K562 (cell line): ENCODE measurements around the gene SYNPO2. TPM values are rescaled to one million over a fixed set of nuclear protein-coding genes. Genes with fewer than 3 reads are reported as not detected.

ENCODE experiments used
- CAMTA2 ChIP-seq: fragments of 250-450 bp; sonication (Bioruptor Pico); conservative IDR thresholded peaks from 2 replicates; pipeline ENCODE4 v1.5.1; 2022
- CBFA2T2 ChIP-seq: fragments of 450-650 bp; conservative IDR thresholded peaks from 2 replicates; pipeline ENCODE4 v1.6.1; 2017; ENCODE audit warnings: mild to moderate bottlenecking
- CHD1 ChIP-seq: fragments of 200-600 bp; sonication (generic); IDR thresholded peaks from one replicate; pipeline ENCODE4 v1.6.1; 2012; ENCODE audit warnings: mild to moderate bottlenecking, moderate library complexity, low read length, inconsistent platforms
- CREM ChIP-seq: IDR thresholded peaks from 2 replicates; pipeline ENCODE4 v1.6.1; 2014; ENCODE audit warnings: antibody characterized with exemption, low read depth
- CTBP1 ChIP-seq: fragments of 450-650 bp; IDR thresholded peaks from 2 replicates; pipeline ENCODE4 v1.6.1; 2016; ENCODE audit warnings: borderline replicate concordance
- CUX1 ChIP-seq: fragments of 200-800 bp; sonication (Bioruptor generic); IDR thresholded peaks from 2 replicates; pipeline ENCODE4 v1.6.1; 2016; ENCODE audit warnings: missing genetic modification characterization, missing compliant biosample characterization
- DDX20 ChIP-seq: fragments of 450-650 bp; IDR thresholded peaks from 2 replicates; pipeline ENCODE4 v1.6.1; 2016; ENCODE audit warnings: missing genetic modification characterization, low read depth, mild to moderate bottlenecking, missing compliant biosample characterization, moderate library complexity
- DPF2 ChIP-seq: fragments of 450-650 bp; IDR thresholded peaks from 2 replicates; pipeline ENCODE4 v1.6.1; 2016
- HCFC1 ChIP-seq: IDR thresholded peaks from 2 replicates; pipeline ENCODE4 v1.6.1; 2012; ENCODE audit warnings: low read depth, low read length, improper control_type of control experiment
- L3MBTL2 ChIP-seq: fragments of 450-650 bp; IDR thresholded peaks from 2 replicates; pipeline ENCODE4 v1.6.1; 2016; ENCODE audit warnings: mild to moderate bottlenecking, moderate library complexity
- MTA3 ChIP-seq: fragments of 450-650 bp; formaldehyde crosslinking; IDR thresholded peaks from 2 replicates; pipeline ENCODE4 v1.6.1; 2017; ENCODE audit warnings: mild to moderate bottlenecking, borderline replicate concordance
- NEUROD1 ChIP-seq: fragments of 150-350 bp; IDR thresholded peaks from 2 replicates; pipeline ENCODE4 v1.6.1; 2014; ENCODE audit warnings: borderline replicate concordance, low read length, low read depth; ENCODE audit not compliant: partially characterized antibody
- NRF1 ChIP-seq, 2 experiments: fragments of 450-650 bp; IDR thresholded peaks in 1 of 2; conservative IDR thresholded peaks in 1 of 2; 2 replicates each; pipeline ENCODE4 v1.6.1; 2014; ENCODE audit warnings: mild to moderate bottlenecking in 2 of 2
- TCF7 ChIP-seq: sonication (generic); IDR thresholded peaks from 2 replicates; pipeline ENCODE4 v1.6.1; 2016; ENCODE audit warnings: antibody characterized with exemption, borderline replicate concordance
- ZNF408 ChIP-seq: fragments of 250-450 bp; sonication (Bioruptor Pico); IDR thresholded peaks from 2 replicates; pipeline ENCODE4 v1.4.0; 2020; ENCODE audit warnings: low read depth, mild to moderate bottlenecking, moderate library complexity
- polyA plus RNA-seq, 8 experiments: library from polyadenylated mRNA; depleted of rRNA in 4 of 8; stranded (reverse) in 5 of 8; unstranded in 3 of 8; fragments of >200 nt; fragmentation: Nextera tagmentation in 2 of 8; fragmentation: Illumina TruSeq in 1 of 8; extraction: Ambion mirVana in 2 of 8; extraction: Trizol in 1 of 8; gene quantifications; 2 replicates each; pipeline versions ENCODE4 v1.2.1 to v1.2.3, GENCODE V29; 2011 to 2014; ENCODE audit warnings: inconsistent platforms in 1 of 8, missing spikeins in 1 of 8
- total RNA-seq, 7 experiments: library from RNA; depleted of rRNA in 6 of 7; stranded (reverse); fragments of >200 nt in 6 of 7; fragmentation: Illumina TruSeq in 2 of 7; extraction: Trizol in 2 of 7; gene quantifications; 2 replicates each; pipeline versions ENCODE4 v1.2.1 to v1.2.3, GENCODE V29; 2011 to 2021; ENCODE audit warnings: low replicate concordance in 1 of 7
- TF ChIP-seq, protein P1 (sequence below), 2 experiments: IDR thresholded peaks; 2 replicates each; pipeline ENCODE4 v1.6.1; 2011; ENCODE audit warnings: borderline replicate concordance in 1 of 2, control low read depth in 1 of 2, low read depth in 1 of 2, low read length in 1 of 2, mild to moderate bottlenecking in 1 of 2, mixed read lengths in 1 of 2, moderate library complexity in 1 of 2; ENCODE audit not compliant: insufficient read depth in 1 of 2, insufficient read length in 1 of 2, poor library complexity in 1 of 2, severe bottlenecking in 1 of 2; ENCODE audit errors: extremely low read depth in 1 of 2
- TF ChIP-seq, protein P2 (sequence below): sonication (generic); formaldehyde crosslinking; IDR thresholded peaks from 2 replicates; pipeline ENCODE4 v1.8.0; 2022; ENCODE audit warnings: missing genetic modification reagents, mild to moderate bottlenecking, moderate library complexity, borderline replicate concordance
- TF ChIP-seq, protein P3 (sequence below): fragments of 450-650 bp; formaldehyde crosslinking; IDR thresholded peaks from 2 replicates; pipeline ENCODE4 v1.4.0; 2020; ENCODE audit warnings: mild to moderate bottlenecking, mixed read lengths

SYNPO2 gene
- total and polyA plus RNA-seq, 9 of the 15 experiments (the other 6 are each of a cell fraction or from before 2014, with no cell fraction given), result 0.03 to 0.18 TPM; not detected in 7

GRCh38 chr4:118888666-118889311, at the start of gene SYNPO2 (continued):
- TF ChIP-seq ZNF408 (CRISPR knock-in tag) (no peak), CTBP1 (peak; percentile 52; the same call in 1 of the 2 replicates), CBFA2T2 (no peak), CUX1 (no peak), CREM (peak; percentile 16; the same call in 1 of the 2 replicates), DPF2 (no peak), TCF7 (no peak), MTA3 (no peak), HCFC1 (no peak), CAMTA2 (CRISPR knock-in tag) (no peak), DDX20 (tag) (no peak), CHD1 (no peak), L3MBTL2 (peak; percentile 27; the same call in 1 of the 2 replicates), NRF1 (conservative IDR thresholded peaks at IDR 0.05 in 1 of 2, IDR thresholded peaks at IDR 0.05 in 1 of 2) (peak in 1 of 2 experiments; percentile 17; a peak in 2 of 4 replicates), NEUROD1 (no peak)
- TF ChIP-seq, protein P1, sequence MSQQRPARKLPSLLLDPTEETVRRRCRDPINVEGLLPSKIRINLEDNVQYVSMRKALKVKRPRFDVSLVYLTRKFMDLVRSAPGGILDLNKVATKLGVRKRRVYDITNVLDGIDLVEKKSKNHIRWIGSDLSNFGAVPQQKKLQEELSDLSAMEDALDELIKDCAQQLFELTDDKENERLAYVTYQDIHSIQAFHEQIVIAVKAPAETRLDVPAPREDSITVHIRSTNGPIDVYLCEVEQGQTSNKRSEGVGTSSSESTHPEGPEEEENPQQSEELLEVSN (IDR thresholded peaks at IDR 0.05; ENCODE audit: borderline replicate concordance in 1 of 2, extremely low read depth in 1 of 2, insufficient read depth in 1 of 2, insufficient read length in 1 of 2, low read depth in 1 of 2, low read length in 1 of 2, poor library complexity in 1 of 2, severe bottlenecking in 1 of 2), result no peak
- TF ChIP-seq, protein P2, sequence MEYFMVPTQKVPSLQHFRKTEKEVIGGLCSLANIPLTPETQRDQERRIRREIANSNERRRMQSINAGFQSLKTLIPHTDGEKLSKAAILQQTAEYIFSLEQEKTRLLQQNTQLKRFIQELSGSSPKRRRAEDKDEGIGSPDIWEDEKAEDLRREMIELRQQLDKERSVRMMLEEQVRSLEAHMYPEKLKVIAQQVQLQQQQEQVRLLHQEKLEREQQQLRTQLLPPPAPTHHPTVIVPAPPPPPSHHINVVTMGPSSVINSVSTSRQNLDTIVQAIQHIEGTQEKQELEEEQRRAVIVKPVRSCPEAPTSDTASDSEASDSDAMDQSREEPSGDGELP (CRISPR knock-in tag), result peak; percentile 17; the same call in 1 of the 2 replicates
- TF ChIP-seq, protein P3, sequence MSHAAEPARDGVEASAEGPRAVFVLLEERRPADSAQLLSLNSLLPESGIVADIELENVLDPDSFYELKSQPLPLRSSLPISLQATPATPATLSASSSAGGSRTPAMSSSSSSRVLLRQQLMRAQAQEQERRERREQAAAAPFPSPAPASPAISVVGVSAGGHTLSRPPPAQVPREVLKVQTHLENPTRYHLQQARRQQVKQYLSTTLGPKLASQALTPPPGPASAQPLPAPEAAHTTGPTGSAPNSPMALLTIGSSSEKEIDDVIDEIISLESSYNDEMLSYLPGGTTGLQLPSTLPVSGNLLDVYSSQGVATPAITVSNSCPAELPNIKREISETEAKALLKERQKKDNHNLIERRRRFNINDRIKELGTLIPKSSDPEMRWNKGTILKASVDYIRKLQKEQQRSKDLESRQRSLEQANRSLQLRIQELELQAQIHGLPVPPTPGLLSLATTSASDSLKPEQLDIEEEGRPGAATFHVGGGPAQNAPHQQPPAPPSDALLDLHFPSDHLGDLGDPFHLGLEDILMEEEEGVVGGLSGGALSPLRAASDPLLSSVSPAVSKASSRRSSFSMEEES (CRISPR knock-in tag), result no peak
